GM23338 (cell line): Measurements from ENCODE around the gene AAGAB. TPM values are rescaled to one million over a fixed set of nuclear protein-coding genes. Genes with fewer than 3 reads are reported as not detected.

Experiments
- ATAC-seq: fragments of 200-7000 bp; cut with Tn5 transposase; 3 replicates; pipeline ENCODE4 v1.9.1; 2020
- DNase-seq: peaks from one replicate; pipeline ENCODE4 v3.0.0-alpha.2; 2015; ENCODE audit warnings: low spot score
- H2AFZ ChIP-seq: fragments of 200-600 bp; sonication (generic); 2 replicates; pipeline ENCODE4 v1.8.0; 2016; ENCODE audit warnings: antibody characterized with exemption, mild to moderate bottlenecking, moderate library complexity
- H3F3A ChIP-seq: fragments of 200-600 bp; sonication (generic); replicated peaks from 2 replicates; pipeline ENCODE4 v1.8.0; 2017; ENCODE audit warnings: antibody characterized with exemption, mixed run types, low read depth
- H3K27ac ChIP-seq: fragments of 200-600 bp; sonication (generic); 2 replicates; pipeline ENCODE4 v1.6.1; 2016; ENCODE audit warnings: low read depth
- H3K27me3 ChIP-seq: fragments of 200-600 bp; sonication (generic); 2 replicates; pipeline ENCODE4 v1.8.0; 2016; ENCODE audit warnings: mild to moderate bottlenecking, mixed run types, moderate library complexity; ENCODE audit not compliant: insufficient read depth
- H3K36me3 ChIP-seq: fragments of 200-600 bp; sonication (generic); 2 replicates; pipeline ENCODE4 v1.8.0; 2016; ENCODE audit warnings: mild to moderate bottlenecking; ENCODE audit not compliant: insufficient read depth
- H3K4me1 ChIP-seq: fragments of 200-600 bp; sonication (generic); 2 replicates; pipeline ENCODE4 v1.8.0; 2016; ENCODE audit warnings: mild to moderate bottlenecking, moderate library complexity; ENCODE audit not compliant: insufficient read depth
- H3K4me2 ChIP-seq: fragments of 200-600 bp; sonication (generic); 2 replicates; pipeline ENCODE4 v1.7.1; 2017; ENCODE audit warnings: mixed run types
- H3K4me3 ChIP-seq: fragments of 200-600 bp; sonication (generic); 2 replicates; pipeline ENCODE4 v1.6.1; 2016; ENCODE audit warnings: mixed run types
- H3K79me2 ChIP-seq: fragments of 200-600 bp; sonication (generic); replicated peaks from 2 replicates; pipeline ENCODE4 v1.8.0; 2017; ENCODE audit warnings: mild to moderate bottlenecking; ENCODE audit not compliant: insufficient read depth
- H3K9me2 ChIP-seq: fragments of 200-600 bp; sonication (generic); 2 replicates; pipeline ENCODE4 v1.8.0; 2017; ENCODE audit not compliant: insufficient read depth
- H4K20me1 ChIP-seq: fragments of 200-600 bp; sonication (generic); replicated peaks from 2 replicates; pipeline ENCODE4 v1.8.0; 2017; ENCODE audit warnings: mild to moderate bottlenecking; ENCODE audit not compliant: insufficient read depth
- H3K27ac Mint-ChIP-seq: 2 replicates; pipeline ENCODE4 v1.8.0; 2020; ENCODE audit warnings: inconsistent platforms, mild to moderate bottlenecking, moderate library complexity, mixed read lengths
- H3K27me3 Mint-ChIP-seq: 3 replicates; pipeline ENCODE4 v1.8.0; 2022; ENCODE audit warnings: low read depth, mild to moderate bottlenecking, moderate library complexity, mixed read lengths, inconsistent platforms; ENCODE audit not compliant: insufficient read depth, poor library complexity
- H3K36me3 Mint-ChIP-seq: 3 replicates; pipeline ENCODE4 v1.8.0; 2021; ENCODE audit warnings: low read depth, mild to moderate bottlenecking, inconsistent platforms, moderate library complexity, mixed read lengths
- H3K4me1 Mint-ChIP-seq: 3 replicates; pipeline ENCODE4 v1.8.0; 2020; ENCODE audit warnings: mild to moderate bottlenecking, inconsistent platforms, mixed read lengths
- H3K4me3 Mint-ChIP-seq: 3 replicates; pipeline ENCODE4 v1.8.0; 2021; ENCODE audit warnings: moderate library complexity, mild to moderate bottlenecking, inconsistent platforms, mixed read lengths
- H3K9me3 Mint-ChIP-seq: 3 replicates; pipeline ENCODE4 v1.8.0; 2020; ENCODE audit warnings: moderate library complexity, mild to moderate bottlenecking, inconsistent platforms, mixed read lengths
- CREB1 ChIP-seq: fragments of 250-450 bp; sonication (Bioruptor Pico); IDR thresholded peaks from 2 replicates; pipeline ENCODE4 v1.5.0; 2020; ENCODE audit warnings: low read depth, mild to moderate bottlenecking, moderate library complexity
- CTCF ChIP-seq, 2 experiments: fragments of 200-600 bp in 1 of 2; sonication (generic) in 1 of 2; conservative IDR thresholded peaks; 2 replicates each; pipeline versions ENCODE4 v1.5.1 to v1.6.1; 2016 to 2017; ENCODE audit warnings: antibody characterized with exemption in 2 of 2, low read depth in 2 of 2, mild to moderate bottlenecking in 2 of 2, moderate library complexity in 1 of 2
- EZH2 ChIP-seq: fragments of 200-600 bp; sonication (generic); IDR thresholded peaks from one replicate; pipeline ENCODE4 v1.8.0; 2017; ENCODE audit warnings: antibody characterized with exemption, mild to moderate bottlenecking, low read depth; ENCODE audit not compliant: unreplicated experiment
- EZH2phosphoT487 ChIP-seq: fragments of 200-600 bp; sonication (generic); IDR thresholded peaks from one replicate; pipeline ENCODE4 v1.8.1; 2018; ENCODE audit warnings: antibody characterized with exemption; ENCODE audit not compliant: unreplicated experiment
- JUNB ChIP-seq: IDR thresholded peaks from one replicate; pipeline ENCODE4 v1.6.1; 2016; ENCODE audit warnings: antibody characterized with exemption; ENCODE audit not compliant: unreplicated experiment
- NANOG ChIP-seq: IDR thresholded peaks from 2 replicates; pipeline ENCODE4 v1.6.1; 2016; ENCODE audit warnings: antibody characterized with exemption, borderline replicate concordance
- POLR2AphosphoS5 ChIP-seq: IDR thresholded peaks from 2 replicates; pipeline ENCODE4 v1.6.1; 2016; ENCODE audit warnings: antibody characterized with exemption, low read depth
- STAT1 ChIP-seq: IDR thresholded peaks from one replicate; pipeline ENCODE4 v1.6.1; 2016; ENCODE audit warnings: antibody characterized with exemption; ENCODE audit not compliant: unreplicated experiment
- ZNF114 ChIP-seq: fragments of 250-450 bp; sonication (Bioruptor Pico); IDR thresholded peaks from 2 replicates; pipeline ENCODE4 v1.5.0; 2020; ENCODE audit warnings: mild to moderate bottlenecking, moderate library complexity
- ZNF331 ChIP-seq: fragments of 250-450 bp; sonication (Bioruptor Pico); IDR thresholded peaks from 2 replicates; pipeline ENCODE4 v1.5.0; 2020; ENCODE audit warnings: low read depth, mild to moderate bottlenecking, moderate library complexity
- polyA plus RNA-seq: library from polyadenylated mRNA; unstranded; fragments of >200 nt; fragmentation: Nextera tagmentation; extraction: Ambion mirVana; gene quantifications from 2 replicates; pipeline ENCODE4 v1.2.1, GENCODE V29; 2016
- total RNA-seq: library from RNA; depleted of rRNA; stranded (reverse); fragments of >200 nt; shearing (Covaris generic); gene quantifications from 2 replicates; pipeline ENCODE4 v1.2.3, GENCODE V29; 2014
- TF ChIP-seq, protein P1 (sequence below): fragments of 250-450 bp; sonication (Bioruptor Pico); IDR thresholded peaks from 2 replicates; pipeline ENCODE4 v1.5.0; 2020; ENCODE audit warnings: mild to moderate bottlenecking, moderate library complexity
- TF ChIP-seq, protein P2 (sequence below): IDR thresholded peaks from 2 replicates; pipeline ENCODE4 v1.6.1; 2016; ENCODE audit warnings: antibody characterized with exemption
- TF ChIP-seq, protein P3 (sequence below): IDR thresholded peaks from one replicate; pipeline ENCODE4 v1.6.1; 2018; ENCODE audit warnings: antibody characterized with exemption; ENCODE audit not compliant: unreplicated experiment

AAGAB gene
- total and polyA plus RNA-seq, 2 experiments from 2014 or later, result 20.8 to 42.8 TPM

DNA sequence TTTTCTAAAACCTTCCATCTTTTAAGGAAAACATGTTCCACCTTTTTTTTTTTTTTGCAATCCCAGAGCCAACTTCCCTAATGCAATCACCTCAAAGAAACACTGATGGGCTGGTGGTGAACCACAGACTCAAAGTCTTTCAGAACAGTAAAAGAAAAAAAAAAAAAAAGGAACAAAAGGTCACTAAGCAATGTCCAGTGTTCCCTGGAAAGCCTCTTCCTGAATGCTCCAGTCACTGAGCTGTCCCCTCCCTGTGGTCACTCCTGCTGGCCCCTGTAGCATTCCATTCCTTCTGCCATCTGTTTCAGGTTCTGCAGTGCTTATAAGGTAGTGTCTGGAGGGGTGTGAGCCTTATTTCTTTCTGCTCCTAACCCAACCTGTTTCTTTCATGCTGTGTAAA is 53.3 kb downstream of the AAGAB start:
- Histone ChIP-seq H3K79me2 (no peaks in the 10 kb centered on the region), H3F3A (no peaks in the 10 kb centered on the region), H3K27me3 (no peaks in the 10 kb centered on the region), H3K4me1 (peaks cover 16% of the 10 kb centered on the region; the same call in 1 of the 2 replicates), H2AFZ (no peak overlapping the region), H4K20me1 (no peaks in the 10 kb centered on the region), H3K4me3 (no peak overlapping the region), H3K36me3 (0 out of 2 replicates have a peak, but pooled peaks cover 3% of the 10 kb centered on the region), H3K27ac (no peak overlapping the region), H3K9me2 (no peaks in the 10 kb centered on the region), H3K4me2 (no peak overlapping the region)
- Mint-ChIP-seq H3K4me3 (no peak overlapping the region), H3K27me3 (peaks cover 3% of the 10 kb centered on the region), H3K36me3 (peaks cover 12% of the 10 kb centered on the region; the same call in 2 of the 3 replicates), H3K9me3 (no peaks in the 10 kb centered on the region), H3K4me1 (peaks cover 15% of the 10 kb centered on the region; the same call in 2 of the 3 replicates), H3K27ac (no peak overlapping the region)
- ATAC-seq (no peak), DNase-seq (no peak)
- TF ChIP-seq CTCF (conservative IDR thresholded peaks at IDR 0.05; ENCODE audit: low read depth in 2 of 2) (no peak), ZNF331 (CRISPR knock-in tag) (no peak), EZH2 (no peak), POLR2AphosphoS5 (no peak), STAT1 (no peak), EZH2phosphoT487 (no peak), ZNF114 (CRISPR knock-in tag) (no peak), NANOG (no peak), CREB1 (CRISPR knock-in tag) (no peak), JUNB (no peak)
- TF ChIP-seq, protein P1, sequence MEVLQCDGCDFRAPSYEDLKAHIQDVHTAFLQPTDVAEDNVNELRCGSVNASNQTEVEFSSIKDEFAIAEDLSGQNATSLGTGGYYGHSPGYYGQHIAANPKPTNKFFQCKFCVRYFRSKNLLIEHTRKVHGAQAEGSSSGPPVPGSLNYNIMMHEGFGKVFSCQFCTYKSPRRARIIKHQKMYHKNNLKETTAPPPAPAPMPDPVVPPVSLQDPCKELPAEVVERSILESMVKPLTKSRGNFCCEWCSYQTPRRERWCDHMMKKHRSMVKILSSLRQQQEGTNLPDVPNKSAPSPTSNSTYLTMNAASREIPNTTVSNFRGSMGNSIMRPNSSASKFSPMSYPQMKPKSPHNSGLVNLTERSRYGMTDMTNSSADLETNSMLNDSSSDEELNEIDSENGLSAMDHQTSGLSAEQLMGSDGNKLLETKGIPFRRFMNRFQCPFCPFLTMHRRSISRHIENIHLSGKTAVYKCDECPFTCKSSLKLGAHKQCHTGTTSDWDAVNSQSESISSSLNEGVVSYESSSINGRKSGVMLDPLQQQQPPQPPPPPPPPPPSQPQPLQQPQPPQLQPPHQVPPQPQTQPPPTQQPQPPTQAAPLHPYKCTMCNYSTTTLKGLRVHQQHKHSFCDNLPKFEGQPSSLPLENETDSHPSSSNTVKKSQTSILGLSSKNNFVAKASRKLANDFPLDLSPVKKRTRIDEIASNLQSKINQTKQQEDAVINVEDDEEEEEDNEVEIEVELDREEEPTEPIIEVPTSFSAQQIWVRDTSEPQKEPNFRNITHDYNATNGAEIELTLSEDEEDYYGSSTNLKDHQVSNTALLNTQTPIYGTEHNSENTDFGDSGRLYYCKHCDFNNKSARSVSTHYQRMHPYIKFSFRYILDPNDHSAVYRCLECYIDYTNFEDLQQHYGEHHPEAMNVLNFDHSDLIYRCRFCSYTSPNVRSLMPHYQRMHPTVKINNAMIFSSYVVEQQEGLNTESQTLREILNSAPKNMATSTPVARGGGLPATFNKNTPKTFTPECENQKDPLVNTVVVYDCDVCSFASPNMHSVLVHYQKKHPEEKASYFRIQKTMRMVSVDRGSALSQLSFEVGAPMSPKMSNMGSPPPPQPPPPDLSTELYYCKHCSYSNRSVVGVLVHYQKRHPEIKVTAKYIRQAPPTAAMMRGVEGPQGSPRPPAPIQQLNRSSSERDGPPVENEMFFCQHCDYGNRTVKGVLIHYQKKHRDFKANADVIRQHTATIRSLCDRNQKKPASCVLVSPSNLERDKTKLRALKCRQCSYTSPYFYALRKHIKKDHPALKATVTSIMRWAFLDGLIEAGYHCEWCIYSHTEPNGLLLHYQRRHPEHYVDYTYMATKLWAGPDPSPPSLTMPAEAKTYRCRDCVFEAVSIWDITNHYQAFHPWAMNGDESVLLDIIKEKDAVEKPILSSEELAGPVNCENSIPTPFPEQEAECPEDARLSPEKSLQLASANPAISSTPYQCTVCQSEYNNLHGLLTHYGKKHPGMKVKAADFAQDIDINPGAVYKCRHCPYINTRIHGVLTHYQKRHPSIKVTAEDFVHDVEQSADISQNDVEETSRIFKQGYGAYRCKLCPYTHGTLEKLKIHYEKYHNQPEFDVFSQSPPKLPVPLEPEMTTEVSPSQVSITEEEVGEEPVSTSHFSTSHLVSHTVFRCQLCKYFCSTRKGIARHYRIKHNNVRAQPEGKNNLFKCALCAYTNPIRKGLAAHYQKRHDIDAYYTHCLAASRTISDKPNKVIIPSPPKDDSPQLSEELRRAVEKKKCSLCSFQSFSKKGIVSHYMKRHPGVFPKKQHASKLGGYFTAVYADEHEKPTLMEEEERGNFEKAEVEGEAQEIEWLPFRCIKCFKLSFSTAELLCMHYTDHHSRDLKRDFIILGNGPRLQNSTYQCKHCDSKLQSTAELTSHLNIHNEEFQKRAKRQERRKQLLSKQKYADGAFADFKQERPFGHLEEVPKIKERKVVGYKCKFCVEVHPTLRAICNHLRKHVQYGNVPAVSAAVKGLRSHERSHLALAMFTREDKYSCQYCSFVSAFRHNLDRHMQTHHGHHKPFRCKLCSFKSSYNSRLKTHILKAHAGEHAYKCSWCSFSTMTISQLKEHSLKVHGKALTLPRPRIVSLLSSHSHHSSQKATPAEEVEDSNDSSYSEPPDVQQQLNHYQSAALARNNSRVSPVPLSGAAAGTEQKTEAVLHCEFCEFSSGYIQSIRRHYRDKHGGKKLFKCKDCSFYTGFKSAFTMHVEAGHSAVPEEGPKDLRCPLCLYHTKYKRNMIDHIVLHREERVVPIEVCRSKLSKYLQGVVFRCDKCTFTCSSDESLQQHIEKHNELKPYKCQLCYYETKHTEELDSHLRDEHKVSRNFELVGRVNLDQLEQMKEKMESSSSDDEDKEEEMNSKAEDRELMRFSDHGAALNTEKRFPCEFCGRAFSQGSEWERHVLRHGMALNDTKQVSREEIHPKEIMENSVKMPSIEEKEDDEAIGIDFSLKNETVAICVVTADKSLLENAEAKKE, result no peak
- TF ChIP-seq, protein P2, sequence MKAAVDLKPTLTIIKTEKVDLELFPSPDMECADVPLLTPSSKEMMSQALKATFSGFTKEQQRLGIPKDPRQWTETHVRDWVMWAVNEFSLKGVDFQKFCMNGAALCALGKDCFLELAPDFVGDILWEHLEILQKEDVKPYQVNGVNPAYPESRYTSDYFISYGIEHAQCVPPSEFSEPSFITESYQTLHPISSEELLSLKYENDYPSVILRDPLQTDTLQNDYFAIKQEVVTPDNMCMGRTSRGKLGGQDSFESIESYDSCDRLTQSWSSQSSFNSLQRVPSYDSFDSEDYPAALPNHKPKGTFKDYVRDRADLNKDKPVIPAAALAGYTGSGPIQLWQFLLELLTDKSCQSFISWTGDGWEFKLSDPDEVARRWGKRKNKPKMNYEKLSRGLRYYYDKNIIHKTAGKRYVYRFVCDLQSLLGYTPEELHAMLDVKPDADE, result no peak
- TF ChIP-seq, protein P3, sequence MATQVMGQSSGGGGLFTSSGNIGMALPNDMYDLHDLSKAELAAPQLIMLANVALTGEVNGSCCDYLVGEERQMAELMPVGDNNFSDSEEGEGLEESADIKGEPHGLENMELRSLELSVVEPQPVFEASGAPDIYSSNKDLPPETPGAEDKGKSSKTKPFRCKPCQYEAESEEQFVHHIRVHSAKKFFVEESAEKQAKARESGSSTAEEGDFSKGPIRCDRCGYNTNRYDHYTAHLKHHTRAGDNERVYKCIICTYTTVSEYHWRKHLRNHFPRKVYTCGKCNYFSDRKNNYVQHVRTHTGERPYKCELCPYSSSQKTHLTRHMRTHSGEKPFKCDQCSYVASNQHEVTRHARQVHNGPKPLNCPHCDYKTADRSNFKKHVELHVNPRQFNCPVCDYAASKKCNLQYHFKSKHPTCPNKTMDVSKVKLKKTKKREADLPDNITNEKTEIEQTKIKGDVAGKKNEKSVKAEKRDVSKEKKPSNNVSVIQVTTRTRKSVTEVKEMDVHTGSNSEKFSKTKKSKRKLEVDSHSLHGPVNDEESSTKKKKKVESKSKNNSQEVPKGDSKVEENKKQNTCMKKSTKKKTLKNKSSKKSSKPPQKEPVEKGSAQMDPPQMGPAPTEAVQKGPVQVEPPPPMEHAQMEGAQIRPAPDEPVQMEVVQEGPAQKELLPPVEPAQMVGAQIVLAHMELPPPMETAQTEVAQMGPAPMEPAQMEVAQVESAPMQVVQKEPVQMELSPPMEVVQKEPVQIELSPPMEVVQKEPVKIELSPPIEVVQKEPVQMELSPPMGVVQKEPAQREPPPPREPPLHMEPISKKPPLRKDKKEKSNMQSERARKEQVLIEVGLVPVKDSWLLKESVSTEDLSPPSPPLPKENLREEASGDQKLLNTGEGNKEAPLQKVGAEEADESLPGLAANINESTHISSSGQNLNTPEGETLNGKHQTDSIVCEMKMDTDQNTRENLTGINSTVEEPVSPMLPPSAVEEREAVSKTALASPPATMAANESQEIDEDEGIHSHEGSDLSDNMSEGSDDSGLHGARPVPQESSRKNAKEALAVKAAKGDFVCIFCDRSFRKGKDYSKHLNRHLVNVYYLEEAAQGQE, result no peak
